Glomerular endothelial cell (primary cell): ENCODE measurements around the gene EYA4. TPM values are rescaled to one million over a fixed set of nuclear protein-coding genes. Genes with fewer than 3 reads are reported as not detected.

ENCODE experiments used
- DNase-seq: peaks from one replicate; pipeline ENCODE4 v3.0.0-alpha.2; 2011; ENCODE audit warnings: low read depth, low spot score; ENCODE audit errors: extremely low read depth
- total RNA-seq: library from RNA; depleted of rRNA; stranded (reverse); fragments of >200 nt; gene quantifications from 2 replicates; pipeline ENCODE4 v1.2.3, GENCODE V29; 2015

Gene EYA4
- total RNA-seq, 1 donor from 2014 or later: 0.12 TPM

DNA sequence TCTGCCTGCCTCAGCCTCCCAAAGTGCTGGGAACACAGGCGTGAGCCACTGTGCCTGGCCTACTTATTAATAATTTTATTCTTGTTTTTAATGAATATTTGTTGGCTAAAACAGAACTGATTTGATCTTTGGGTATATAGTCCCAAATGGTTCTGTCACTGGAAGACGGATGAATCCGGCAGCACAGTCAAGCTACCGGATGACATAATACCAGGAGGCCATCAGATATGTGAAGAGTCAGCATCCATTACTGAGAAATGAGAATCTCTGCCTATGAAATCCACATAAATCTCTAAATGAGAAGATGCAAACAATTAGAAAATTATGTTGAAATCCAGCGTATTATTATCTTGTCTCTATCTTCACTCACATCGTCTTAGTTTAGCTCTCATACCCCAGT is 263.0 kb downstream of the EYA4 start:
- DNase-seq: no peak

DNA sequence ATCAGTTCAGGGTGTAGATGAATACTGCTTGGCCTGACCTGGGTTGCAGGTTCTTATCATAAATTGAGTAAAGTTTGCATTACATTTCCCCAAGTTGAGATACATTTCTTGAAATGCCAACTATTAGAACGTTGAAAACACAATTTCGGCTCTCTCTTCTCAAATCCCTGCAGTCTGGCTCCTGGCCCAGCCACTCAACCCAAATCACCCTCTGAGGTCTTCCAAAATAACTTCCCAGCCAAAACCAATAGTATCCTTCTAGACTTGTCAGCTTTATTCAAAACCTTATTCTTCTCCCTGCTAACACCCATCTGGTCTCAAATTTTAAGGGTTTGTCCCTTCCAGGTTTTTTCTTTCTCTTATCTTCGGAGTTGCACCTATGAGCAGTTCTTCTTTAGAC is 263.6 kb downstream of the EYA4 start:
- no peak for DNase-seq

- DNase-seq: no peak
Measured at GRCh38 chr6:133505681-133506080, 264.5 kb downstream of the EYA4 start.

DNA sequence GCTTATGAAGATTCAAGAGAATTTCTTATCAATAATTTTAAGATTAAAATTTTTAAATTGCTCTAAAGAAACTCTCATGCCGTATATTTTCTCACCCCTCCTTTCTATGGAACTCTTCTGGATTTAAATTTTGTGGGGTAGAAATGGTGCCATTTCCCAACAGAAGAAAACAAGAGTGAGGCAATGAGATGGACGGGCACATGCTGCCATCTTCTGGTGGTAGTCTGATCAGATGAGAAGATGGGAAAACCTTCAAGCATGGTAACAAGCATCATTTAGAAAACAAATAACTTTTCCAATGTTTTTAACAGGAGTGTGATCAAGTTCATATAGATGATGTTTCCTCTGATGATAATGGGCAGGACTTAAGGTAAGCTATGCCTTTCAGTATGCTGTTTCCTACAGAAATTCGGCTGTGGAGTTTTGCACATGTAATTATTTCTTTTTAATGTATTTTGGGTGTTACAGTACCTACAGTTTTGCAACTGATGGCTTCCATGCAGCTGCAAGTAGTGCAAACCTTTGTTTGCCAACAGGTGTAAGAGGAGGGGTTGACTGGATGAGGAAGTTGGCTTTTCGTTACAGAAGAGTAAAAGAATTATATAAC is 271.4 kb downstream of the EYA4 start:
- DNase-seq: peak; percentile 20

- DNase-seq: no peak
Measured at GRCh38 chr6:133523816-133524215, 282.7 kb downstream of the EYA4 start.

- DNase-seq: no peak
Measured at GRCh38 chr6:133526436-133526835, 285.3 kb downstream of the EYA4 start.

DNA sequence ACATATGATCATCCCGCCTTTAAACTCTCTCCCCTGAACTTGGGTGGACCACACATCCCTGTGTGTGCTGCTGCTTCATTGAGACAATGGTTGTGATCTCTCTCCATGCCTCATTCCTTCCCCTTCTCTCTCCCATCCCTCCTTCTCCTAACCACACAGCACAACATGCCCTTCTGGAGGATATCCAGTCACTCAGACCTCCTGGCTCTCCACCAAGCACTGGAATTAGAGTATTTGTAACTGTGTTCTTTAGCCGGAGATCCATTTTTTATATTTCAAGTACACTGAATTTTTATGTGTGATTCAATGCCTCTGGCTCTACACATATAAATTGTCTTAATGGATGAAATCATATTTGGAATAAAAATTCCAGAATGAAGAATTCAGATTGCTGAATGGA is 287.4 kb downstream of the EYA4 start:
- DNase-seq: no peak

DNA sequence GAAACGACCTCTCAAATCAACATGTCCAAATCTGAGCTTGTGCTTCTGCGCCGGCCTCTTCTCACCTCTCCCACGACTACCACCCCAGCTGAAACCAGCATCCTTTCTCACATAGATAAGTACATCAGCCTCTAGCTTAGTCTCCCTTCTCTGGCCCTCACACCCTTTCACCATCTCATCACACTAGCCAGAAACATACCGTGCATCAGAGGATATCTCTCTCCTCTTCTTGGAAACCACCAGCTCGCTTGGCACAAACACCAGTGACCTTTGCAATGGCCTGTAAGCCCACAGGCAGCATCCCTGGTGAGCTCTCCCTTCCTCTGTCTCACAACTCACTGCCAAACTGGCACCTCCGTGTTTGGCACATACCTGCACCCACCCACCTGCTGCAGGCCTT is 291.8 kb downstream of the EYA4 start:
- DNase-seq: no peak

GRCh38 chr6:133539502-133540259 is 298.5 kb downstream of the EYA4 start:
- DNase-seq: no peak

GRCh38 chr6:133540361-133540760 is 299.2 kb downstream of the EYA4 start:
- no peak for DNase-seq

DNA sequence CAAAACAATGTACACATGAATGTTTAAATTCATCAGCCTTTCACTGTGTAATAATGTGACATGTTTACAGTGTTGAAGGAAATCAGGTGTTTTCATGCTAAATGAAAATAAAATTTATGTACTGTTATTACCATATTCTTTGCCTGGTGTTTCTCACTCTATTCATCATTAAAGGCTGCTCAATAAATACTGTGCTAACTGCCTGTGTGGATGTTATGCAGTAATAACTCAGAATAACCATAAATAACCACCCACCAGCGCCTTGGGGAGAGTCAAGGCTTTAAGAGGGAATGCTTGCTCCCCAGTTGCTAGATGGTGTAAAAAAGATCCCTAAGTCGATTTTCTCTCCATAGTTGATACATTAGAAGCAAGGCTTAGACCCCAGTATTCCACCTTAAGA is 299.9 kb downstream of the EYA4 start:
- DNase-seq: no peak

GRCh38 chr6:133542056-133542821 is 301.1 kb downstream of the EYA4 start:
- peak; percentile 23 for DNase-seq

GRCh38 chr6:133544419-133544818 is 303.3 kb downstream of the EYA4 start:
- DNase-seq: no peak

DNA sequence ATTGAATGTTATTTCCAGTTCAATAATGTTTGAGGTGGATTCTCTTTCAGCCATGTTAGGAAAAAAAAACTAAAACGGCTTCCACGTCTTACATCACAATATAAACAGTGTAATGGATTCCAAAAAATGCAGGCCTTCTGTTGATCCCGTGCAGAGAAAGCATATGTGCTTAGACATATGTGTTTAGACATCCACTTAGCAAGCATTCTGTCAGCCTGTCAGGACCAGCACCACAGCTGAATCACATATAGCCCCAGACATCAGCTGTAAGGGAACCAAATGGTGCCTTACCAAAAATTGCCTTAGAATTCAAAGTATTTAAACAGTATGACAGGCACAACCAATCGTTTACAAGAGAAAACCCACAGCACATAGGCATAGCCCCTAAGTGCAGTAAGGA is 304.9 kb downstream of the EYA4 start:
- DNase-seq: no peak

GRCh38 chr6:133547136-133547535 is 306.0 kb downstream of the EYA4 start:
- no peak for DNase-seq

DNA sequence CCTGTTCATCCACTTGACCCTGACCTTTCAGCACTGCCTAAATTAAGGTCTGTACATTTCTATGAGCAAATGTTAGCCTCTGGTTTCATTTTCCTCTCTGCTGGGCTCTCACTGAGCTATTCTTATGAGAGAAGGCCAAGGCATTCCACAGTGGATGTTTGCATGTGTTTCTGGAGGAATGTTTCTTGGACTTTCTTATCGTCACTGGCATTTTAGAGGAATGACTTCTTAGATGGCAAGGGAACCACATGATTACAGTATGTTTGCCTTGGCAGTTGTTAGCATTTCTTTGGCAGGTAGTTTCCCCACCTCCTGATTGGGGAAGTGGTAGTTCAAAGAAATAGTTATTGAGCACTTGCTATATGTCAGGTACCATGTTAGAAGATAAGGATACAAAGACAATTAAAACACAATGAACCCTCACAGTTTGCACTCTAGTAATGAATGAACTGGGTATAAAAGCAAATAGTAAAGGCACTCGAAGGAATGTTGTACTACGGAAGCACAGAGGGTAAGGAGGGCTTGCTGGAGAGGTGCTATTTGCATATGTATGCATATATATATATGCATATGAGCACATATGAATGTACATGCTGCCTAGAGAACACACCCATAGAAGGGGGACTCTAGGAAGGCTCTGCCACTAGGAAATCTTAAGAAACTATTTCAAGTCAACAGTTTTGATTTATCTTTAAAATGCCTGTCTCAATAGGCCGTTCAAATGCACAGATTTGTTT is 307.4 kb downstream of the EYA4 start:
- no peak for DNase-seq

GRCh38 chr6:133549371-133549801 is 308.2 kb downstream of the EYA4 start:
- no peak for DNase-seq

DNA sequence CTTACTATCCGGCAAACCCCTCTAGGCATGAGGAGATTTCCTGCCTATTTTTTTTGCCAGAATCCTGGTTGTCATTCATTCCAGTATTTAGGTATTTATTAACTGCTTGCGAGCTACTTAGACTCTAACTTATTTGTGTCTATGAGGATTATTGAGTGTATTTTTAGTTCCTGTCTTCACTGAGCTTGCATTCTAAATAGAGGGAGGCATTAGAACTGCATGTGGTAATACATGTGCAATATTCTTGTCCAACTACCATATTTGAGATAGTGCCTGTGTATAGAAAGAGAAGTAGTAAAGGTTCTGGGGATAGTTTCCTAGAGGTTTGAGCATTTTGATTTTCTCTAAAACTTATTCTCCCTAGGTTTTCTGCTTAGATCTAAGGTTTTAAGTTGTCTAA is 308.9 kb downstream of the EYA4 start:
- no peak for DNase-seq

DNA sequence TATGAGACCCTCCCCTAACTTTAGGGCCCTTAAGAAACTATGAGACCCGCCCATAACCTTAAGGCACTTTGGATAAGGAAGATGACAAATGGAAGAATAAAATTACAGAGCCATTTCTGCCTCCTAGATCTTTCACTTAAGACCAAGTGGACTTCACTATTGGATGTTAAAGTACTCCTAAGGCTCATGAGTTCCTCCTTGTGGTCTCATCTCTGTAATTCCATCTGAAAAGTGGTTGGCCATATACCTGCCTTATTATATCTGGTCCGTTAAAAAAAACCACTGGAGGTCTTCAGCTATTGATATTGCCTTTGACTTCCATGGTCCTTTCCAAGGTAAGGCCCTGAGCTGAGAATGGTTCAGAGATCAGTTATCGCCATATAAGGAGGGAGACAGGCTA is 310.3 kb downstream of the EYA4 start:
- no peak for DNase-seq

DNA sequence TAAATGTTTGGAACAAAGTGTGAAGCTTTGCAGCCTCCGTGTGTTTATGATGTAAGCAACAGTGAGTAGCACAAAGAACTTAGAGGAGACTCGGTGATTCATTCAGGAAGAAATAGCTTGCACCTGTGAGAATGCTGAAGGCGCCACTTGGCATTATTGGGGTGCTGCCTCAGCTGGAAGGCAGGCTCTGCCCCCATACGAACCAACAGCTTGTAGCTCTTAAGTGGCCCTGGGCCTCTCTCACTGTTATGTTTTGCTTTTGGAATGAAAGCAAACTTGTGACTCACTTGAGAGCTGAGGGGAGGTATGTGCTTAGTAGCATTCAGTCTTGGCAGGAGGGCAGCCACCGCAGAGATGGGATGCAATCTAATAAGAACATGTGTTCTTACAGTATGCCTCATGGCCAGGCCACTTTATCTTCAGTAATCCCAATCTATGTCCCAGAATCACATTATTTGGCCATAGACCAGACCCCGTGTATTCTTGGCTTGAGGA is 310.7 kb downstream of the EYA4 start:
- no peak for DNase-seq

GRCh38 chr6:133553652-133554051 is 312.5 kb downstream of the EYA4 start:
- DNase-seq: no peak
